Loucy (cell line): Measurements from ENCODE around the gene C1QL4.

ENCODE experiments used
- H2AFZ ChIP-seq: fragments of 200-600 bp; sonication (generic); 2 replicates; pipeline ENCODE4 v1.6.0; 2016; ENCODE audit warnings: antibody characterized with exemption, mild to moderate bottlenecking, low read length, moderate library complexity
- H3F3A ChIP-seq: fragments of 200-600 bp; 2 replicates; pipeline ENCODE4 v1.6.0; 2016; ENCODE audit warnings: antibody characterized with exemption, low read depth, mild to moderate bottlenecking
- H3K27me3 ChIP-seq: fragments of 200-600 bp; sonication (generic); 2 replicates; pipeline ENCODE4 v1.6.1; 2014; ENCODE audit warnings: low read length, mild to moderate bottlenecking; ENCODE audit not compliant: insufficient read depth, poor library complexity, severe bottlenecking
- H3K36me3 ChIP-seq: fragments of 200-600 bp; sonication (generic); 2 replicates; pipeline ENCODE4 v1.6.1; 2016; ENCODE audit warnings: low read length; ENCODE audit not compliant: insufficient read depth
- H3K4me1 ChIP-seq: fragments of 200-600 bp; sonication (generic); 2 replicates; pipeline ENCODE4 v1.5.1; 2014; ENCODE audit warnings: low read length, mild to moderate bottlenecking; ENCODE audit not compliant: insufficient read depth, poor library complexity, severe bottlenecking
- H3K4me2 ChIP-seq: fragments of 200-600 bp; sonication (generic); 2 replicates; pipeline ENCODE4 v1.6.0; 2014; ENCODE audit warnings: antibody characterized with exemption, low read length, low read depth, mild to moderate bottlenecking; ENCODE audit not compliant: poor library complexity, severe bottlenecking
- H3K4me3 ChIP-seq: fragments of 200-600 bp; sonication (generic); 2 replicates; pipeline ENCODE4 v1.5.1; 2014; ENCODE audit warnings: low read length, mild to moderate bottlenecking, mixed read lengths; ENCODE audit not compliant: poor library complexity, severe bottlenecking
- H3K79me2 ChIP-seq: fragments of 200-600 bp; sonication (generic); 2 replicates; pipeline ENCODE4 v1.6.1; 2014; ENCODE audit warnings: low read length; ENCODE audit not compliant: insufficient read depth
- H3K9ac ChIP-seq: fragments of 200-600 bp; sonication (generic); 2 replicates; pipeline ENCODE4 v1.6.0; 2014; ENCODE audit warnings: mild to moderate bottlenecking, low read depth, low read length, moderate library complexity; ENCODE audit not compliant: poor library complexity, severe bottlenecking
- H3K9me2 ChIP-seq: fragments of 200-600 bp; sonication (generic); replicated peaks from 2 replicates; pipeline ENCODE4 v1.6.1; 2016; ENCODE audit warnings: low read depth, low read length, mixed read lengths
- H3K9me3 ChIP-seq: fragments of 200-600 bp; sonication (generic); 2 replicates; pipeline ENCODE4 v1.6.1; 2014; ENCODE audit warnings: mild to moderate bottlenecking, antibody characterized with exemption, low read length, low read depth; ENCODE audit not compliant: insufficient read depth
- H4K20me1 ChIP-seq: fragments of 200-600 bp; sonication (generic); 2 replicates; pipeline ENCODE4 v1.6.0; 2014; ENCODE audit warnings: antibody characterized with exemption, low read length, mild to moderate bottlenecking; ENCODE audit not compliant: insufficient read depth, poor library complexity, severe bottlenecking
- EZH2phosphoT487 ChIP-seq: fragments of 200-600 bp; IDR thresholded peaks from 2 replicates; pipeline ENCODE4 v1.6.1; 2018; ENCODE audit warnings: antibody characterized with exemption, mild to moderate bottlenecking, moderate library complexity, borderline replicate concordance
- TF ChIP-seq, protein P1 (sequence below): fragments of 200-600 bp; sonication (generic); conservative IDR thresholded peaks from 2 replicates; pipeline ENCODE4 v1.5.1; 2014; ENCODE audit warnings: mild to moderate bottlenecking, antibody characterized with exemption, low read length

Gene C1QL4

DNA sequence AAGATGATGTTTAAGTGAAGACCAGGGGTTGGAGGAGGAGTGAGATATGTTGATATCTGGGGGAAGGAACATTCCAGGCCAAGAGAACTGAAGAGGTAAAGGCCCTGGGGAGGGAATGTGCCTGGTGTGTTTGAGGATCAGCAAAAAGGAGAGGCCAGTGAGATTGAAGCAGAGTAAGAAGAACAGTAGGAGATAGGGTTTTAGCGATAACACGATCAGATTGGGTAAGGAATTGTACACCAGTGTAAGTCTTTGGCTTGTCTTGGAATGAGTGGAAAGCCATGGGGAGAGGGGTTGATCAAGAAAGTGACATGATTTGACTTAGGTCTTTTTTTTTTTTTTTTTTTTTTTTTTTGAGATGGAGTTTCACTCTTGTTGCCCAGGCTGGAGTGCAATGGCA is 9.1 kb downstream of the C1QL4 start:
- Histone ChIP-seq H3K27me3 (no peaks in the 10 kb centered on the region), H3K9me2 (no peaks in the 10 kb centered on the region), H3F3A (no peaks in the 10 kb centered on the region), H3K79me2 (peaks cover 43% of the 10 kb centered on the region), H3K4me3 (no peak overlapping the region), H3K9ac (no peak overlapping the region), H4K20me1 (peaks cover 5% of the 10 kb centered on the region), H2AFZ (no peak overlapping the region), H3K36me3 (peaks cover 41% of the 10 kb centered on the region; the same call in 1 of the 2 replicates), H3K4me2 (no peak overlapping the region), H3K9me3 (no peaks in the 10 kb centered on the region), H3K4me1 (peaks cover 12% of the 10 kb centered on the region)
- TF ChIP-seq EZH2phosphoT487 = no peak
- TF ChIP-seq, protein P1, sequence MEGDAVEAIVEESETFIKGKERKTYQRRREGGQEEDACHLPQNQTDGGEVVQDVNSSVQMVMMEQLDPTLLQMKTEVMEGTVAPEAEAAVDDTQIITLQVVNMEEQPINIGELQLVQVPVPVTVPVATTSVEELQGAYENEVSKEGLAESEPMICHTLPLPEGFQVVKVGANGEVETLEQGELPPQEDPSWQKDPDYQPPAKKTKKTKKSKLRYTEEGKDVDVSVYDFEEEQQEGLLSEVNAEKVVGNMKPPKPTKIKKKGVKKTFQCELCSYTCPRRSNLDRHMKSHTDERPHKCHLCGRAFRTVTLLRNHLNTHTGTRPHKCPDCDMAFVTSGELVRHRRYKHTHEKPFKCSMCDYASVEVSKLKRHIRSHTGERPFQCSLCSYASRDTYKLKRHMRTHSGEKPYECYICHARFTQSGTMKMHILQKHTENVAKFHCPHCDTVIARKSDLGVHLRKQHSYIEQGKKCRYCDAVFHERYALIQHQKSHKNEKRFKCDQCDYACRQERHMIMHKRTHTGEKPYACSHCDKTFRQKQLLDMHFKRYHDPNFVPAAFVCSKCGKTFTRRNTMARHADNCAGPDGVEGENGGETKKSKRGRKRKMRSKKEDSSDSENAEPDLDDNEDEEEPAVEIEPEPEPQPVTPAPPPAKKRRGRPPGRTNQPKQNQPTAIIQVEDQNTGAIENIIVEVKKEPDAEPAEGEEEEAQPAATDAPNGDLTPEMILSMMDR = no peak

DNA sequence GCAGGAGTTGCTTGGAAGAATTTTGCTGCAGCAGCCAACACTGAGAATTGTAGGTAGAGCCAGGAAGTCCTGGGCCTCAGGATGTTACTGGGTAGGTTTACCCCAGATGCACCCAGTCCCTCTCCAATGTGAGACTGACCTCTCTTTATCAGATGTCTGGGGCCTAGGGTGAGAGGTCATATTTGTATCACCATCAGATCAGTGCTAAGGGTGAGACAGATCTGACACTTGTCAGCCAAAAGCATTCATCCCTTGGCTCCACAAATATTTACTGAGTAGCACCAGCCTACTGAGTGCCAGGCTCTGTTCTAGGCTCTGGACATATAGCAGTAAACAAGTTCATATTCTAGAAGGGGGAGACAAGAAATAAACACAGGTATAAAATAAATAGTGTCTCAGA is 9.6 kb downstream of the C1QL4 start:
- Histone ChIP-seq H4K20me1 (peaks cover 5% of the 10 kb centered on the region), H3K9me3 (no peaks in the 10 kb centered on the region), H3K27me3 (no peaks in the 10 kb centered on the region), H3F3A (no peaks in the 10 kb centered on the region), H3K79me2 (peaks cover 44% of the 10 kb centered on the region), H2AFZ (no peak overlapping the region), H3K36me3 (peaks cover 41% of the 10 kb centered on the region; the same call in 1 of the 2 replicates), H3K4me3 (no peak overlapping the region), H3K4me1 (peaks cover 12% of the 10 kb centered on the region), H3K4me2 (no peak overlapping the region), H3K9ac (no peak overlapping the region), H3K9me2 (no peaks in the 10 kb centered on the region)
- TF ChIP-seq, protein P1 = no peak
- no peak for TF ChIP-seq EZH2phosphoT487

DNA sequence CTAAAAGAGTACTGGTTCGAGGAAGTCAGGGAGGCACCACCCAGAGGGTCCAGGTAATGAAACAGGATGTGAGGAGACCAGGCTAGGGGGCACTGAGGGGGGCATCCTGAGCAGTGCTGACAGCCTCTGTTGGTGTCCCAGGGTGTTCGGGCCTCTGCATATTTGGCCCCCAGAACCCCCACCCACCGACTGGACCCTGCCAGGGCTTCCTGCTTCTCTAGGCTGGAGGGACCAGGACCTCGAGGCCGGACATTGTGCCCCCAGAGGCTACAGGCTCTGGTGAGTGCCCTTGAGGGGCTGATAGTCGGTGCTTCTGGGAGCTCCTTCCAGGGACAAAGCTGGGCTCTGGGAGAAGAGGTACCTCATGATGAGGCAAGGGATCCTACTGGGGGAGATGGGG is 11.4 kb downstream of the C1QL4 start:
- no peaks in the 10 kb centered on the region for H3F3A ChIP-seq
- TF ChIP-seq, protein P1 = no peak
- TF ChIP-seq EZH2phosphoT487 = no peak
- H3K4me3 ChIP-seq = no peak overlapping the region
- peaks cover 48% of the 10 kb centered on the region for H3K79me2 ChIP-seq
- peak overlapping the region; percentile 40 for H3K9ac ChIP-seq
- peak overlapping the region; percentile 83 for H3K4me2 ChIP-seq
- peaks cover 23% of the 10 kb centered on the region for H3K4me1 ChIP-seq
- H3K27me3 ChIP-seq = no peaks in the 10 kb centered on the region
- H3K9me2 ChIP-seq = no peaks in the 10 kb centered on the region
- H4K20me1 ChIP-seq = peaks cover 5% of the 10 kb centered on the region
- H2AFZ ChIP-seq = no peak overlapping the region
- H3K36me3 ChIP-seq = peaks cover 36% of the 10 kb centered on the region; the same call in 1 of the 2 replicates
- no peaks in the 10 kb centered on the region for H3K9me3 ChIP-seq
